B cell (primary cell): ENCODE measurements around the gene SLC8B1. TPM values are rescaled to one million over a fixed set of nuclear protein-coding genes. Genes with fewer than 3 reads are reported as not detected.

Experiments
- ATAC-seq: fragments of 200-7000 bp; cut with Tn5 transposase; one replicate; pipeline ENCODE4 v1.10.0; 2021; ENCODE audit warnings: low read depth, mild to moderate bottlenecking, moderate number of reproducible peaks, moderate library complexity
- CTCF ChIA-PET: fragments of 350-600 bp; sonication (Branson Sonifier 250); formaldehyde crosslinking; loops from one replicate; lab custom pipeline; 2021; ENCODE audit warnings: antibody characterized with exemption, inconsistent platforms; lab: Charles Lee
- POLR2A ChIA-PET: fragments of 350-600 bp; sonication (Branson Sonifier 250); formaldehyde crosslinking; loops from one replicate; lab custom pipeline; 2021; ENCODE audit warnings: antibody characterized with exemption; lab: Charles Lee
- DNase-seq: peaks from one replicate; pipeline ENCODE4 v3.0.0; 2013
- H2AFZ ChIP-seq: 2 replicates; pipeline ENCODE4 v1.6.1; 2012; ENCODE audit warnings: mild to moderate bottlenecking, low read depth, low read length; ENCODE audit not compliant: insufficient read depth, poor library complexity, severe bottlenecking
- H3K27ac ChIP-seq, 2 donors: 1 replicate in 1 of 2; 2 replicates in 1 of 2; pipeline ENCODE4 v1.5.1; 2012 to 2013; ENCODE audit warnings: low read length in 2 of 2, mild to moderate bottlenecking in 2 of 2, moderate library complexity in 1 of 2
- H3K27me3 ChIP-seq, 4 experiments: fragments of 200-600 bp in 1 of 4; sonication (generic) in 1 of 4; replicated peaks in 1 of 4; 1 replicate in 2 of 4; 2 replicates in 2 of 4; pipeline versions ENCODE4 v1.6.1 to v1.7.0; 2013 to 2016; ENCODE audit warnings: low read length in 3 of 4, mild to moderate bottlenecking in 2 of 4, mixed read lengths in 1 of 4, moderate library complexity in 1 of 4; ENCODE audit not compliant: insufficient read depth in 4 of 4, control insufficient read depth in 3 of 4; ENCODE audit errors: control extremely low read depth in 1 of 4
- H3K36me3 ChIP-seq, 2 experiments: replicated peaks in 1 of 2; 1 replicate in 1 of 2; 2 replicates in 1 of 2; pipeline versions ENCODE4 v1.6.1 to v1.7.1; 2013; ENCODE audit warnings: low read length in 1 of 2; ENCODE audit not compliant: insufficient read depth in 2 of 2, control insufficient read depth in 1 of 2; ENCODE audit errors: control extremely low read depth in 1 of 2, extremely low read depth in 1 of 2
- H3K4me1 ChIP-seq, 2 donors: fragments of 200-600 bp in 1 of 2; sonication (generic) in 1 of 2; 1 replicate in 1 of 2; 2 replicates in 1 of 2; pipeline versions ENCODE4 v1.5.1 to v1.6.1; 2013 to 2017; ENCODE audit warnings: low read length in 2 of 2; ENCODE audit not compliant: control insufficient read depth in 2 of 2, insufficient read depth in 2 of 2
- H3K4me2 ChIP-seq: replicated peaks from 2 replicates; pipeline ENCODE3; 2012; ENCODE audit warnings: mild to moderate bottlenecking, low read depth, low read length; ENCODE audit not compliant: poor library complexity, severe bottlenecking
- H3K4me3 ChIP-seq, 5 experiments: fragments of 200-600 bp in 1 of 5; sonication (generic) in 1 of 5; 1 replicate in 3 of 5; 2 replicates in 2 of 5; pipeline versions ENCODE4 v1.5.1 to v1.7.0; 2011 to 2016; ENCODE audit warnings: low read length in 4 of 5, mild to moderate bottlenecking in 4 of 5, low read depth in 2 of 5, control low read depth in 1 of 5, moderate library complexity in 1 of 5; ENCODE audit not compliant: insufficient read depth in 1 of 5; ENCODE audit errors: control extremely low read depth in 1 of 5, extremely low read depth in 1 of 5
- H3K79me2 ChIP-seq: fragments of 200-600 bp; sonication (generic); one replicate; pipeline ENCODE4 v1.6.0; 2016; ENCODE audit warnings: low read length; ENCODE audit not compliant: control insufficient read depth, insufficient read depth
- H3K9ac ChIP-seq: fragments of 200-600 bp; sonication (generic); 2 replicates; pipeline ENCODE4 v1.6.1; 2017; ENCODE audit warnings: mild to moderate bottlenecking, low read length, moderate library complexity
- H3K9me3 ChIP-seq, 3 donors: one replicate each; pipeline versions ENCODE4 v1.6.1 to v1.7.1; 2013; ENCODE audit warnings: low read length in 2 of 3; ENCODE audit not compliant: control insufficient read depth in 2 of 3, insufficient read depth in 1 of 3; ENCODE audit errors: control extremely low read depth in 1 of 3
- H4K20me1 ChIP-seq: 2 replicates; pipeline ENCODE4 v1.6.0; 2012; ENCODE audit warnings: mild to moderate bottlenecking, low read length; ENCODE audit not compliant: insufficient read depth, control insufficient read depth, poor library complexity, severe bottlenecking
- H3K27ac Mint-ChIP-seq: one replicate; pipeline ENCODE4 v1.8.0; 2021; ENCODE audit warnings: mixed read lengths
- H3K27me3 Mint-ChIP-seq: one replicate; pipeline ENCODE4 v1.8.0; 2021; ENCODE audit warnings: mixed read lengths
- H3K4me1 Mint-ChIP-seq: one replicate; pipeline ENCODE4 v1.8.0; 2021; ENCODE audit warnings: mixed read lengths
- H3K4me3 Mint-ChIP-seq: one replicate; pipeline ENCODE4 v1.8.0; 2021; ENCODE audit warnings: mixed read lengths
- H3K9me3 Mint-ChIP-seq: one replicate; pipeline ENCODE4 v1.8.0; 2022; ENCODE audit warnings: mixed read lengths; ENCODE audit not compliant: insufficient read depth
- EZH2 ChIP-seq: IDR thresholded peaks from 2 replicates; pipeline ENCODE4 v1.6.1; 2012; ENCODE audit warnings: borderline replicate concordance, low read depth, mild to moderate bottlenecking, moderate library complexity, low read length; ENCODE audit not compliant: insufficient read depth, poor library complexity, severe bottlenecking
- WGBS: methylation state at CpG from one replicate; pipeline ENCODE4 v1.1.5; 2013; ENCODE audit warnings: missing lambda C conversion rate; ENCODE audit not compliant: insufficient coverage; 5-methylcytosine and 5-hydroxymethylcytosine counted together
- intact Hi-C: fragments of 100-400 bp; cut with micrococcal nuclease; formaldehyde crosslinking; loops from one replicate; pipeline ENCODE4 v1.10.0; 2022
- polyA plus RNA-seq: library from polyadenylated mRNA; depleted of rRNA; stranded (reverse); fragments of >200 nt; gene quantifications from 2 replicates; pipeline ENCODE4 v1.2.3, GENCODE V29; 2012
- total RNA-seq, 2 donors: library from RNA; stranded (reverse); fragments of 120-200 nt in 1 of 2; gene quantifications; 1 replicate in 1 of 2; 2 replicates in 1 of 2; pipeline versions ENCODE4 v1.2.3 to v1.2.4, GENCODE V29; 2013 to 2022
- TF ChIP-seq, protein P1 (sequence below): fragments of 200-600 bp; IDR thresholded peaks from one replicate; pipeline ENCODE4 v1.8.0; 2022; ENCODE audit warnings: antibody characterized with exemption, mild to moderate bottlenecking

SLC8B1 gene
- total and polyA plus RNA-seq, 2 donors (not counting 1 experiment from before 2014, with no cell fraction given), result 18.7 to 35.6 TPM

DNA sequence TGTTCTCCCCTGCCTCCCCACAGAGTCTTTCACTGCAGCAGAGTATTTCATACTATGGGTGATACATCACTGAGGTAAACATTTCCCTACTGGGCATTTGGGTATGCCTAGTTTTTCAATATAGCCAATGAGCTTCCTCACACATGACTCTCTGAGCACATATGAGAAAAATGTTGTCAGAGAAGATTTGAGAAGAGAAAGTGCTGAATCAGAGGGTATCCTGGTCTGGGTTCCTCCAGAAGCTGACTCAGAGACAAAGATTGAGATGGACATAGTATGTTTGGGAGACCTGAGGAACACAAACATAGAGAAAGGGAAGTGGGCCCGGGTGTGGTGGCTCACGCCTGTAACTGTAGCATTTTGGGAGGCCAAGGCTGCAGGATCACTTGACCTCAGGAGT is 12.6 kb downstream of the SLC8B1 start:
- H3K27me3 Mint-ChIP-seq, result no peaks in the 10 kb centered on the region
- H3K36me3 ChIP-seq, result peaks cover 18 to 29% of the 10 kb centered on the region in 2 experiments
- DNase-seq, result no peak
- POLR2A ChIA-PET, result no interaction called here
- TF ChIP-seq, protein P1, sequence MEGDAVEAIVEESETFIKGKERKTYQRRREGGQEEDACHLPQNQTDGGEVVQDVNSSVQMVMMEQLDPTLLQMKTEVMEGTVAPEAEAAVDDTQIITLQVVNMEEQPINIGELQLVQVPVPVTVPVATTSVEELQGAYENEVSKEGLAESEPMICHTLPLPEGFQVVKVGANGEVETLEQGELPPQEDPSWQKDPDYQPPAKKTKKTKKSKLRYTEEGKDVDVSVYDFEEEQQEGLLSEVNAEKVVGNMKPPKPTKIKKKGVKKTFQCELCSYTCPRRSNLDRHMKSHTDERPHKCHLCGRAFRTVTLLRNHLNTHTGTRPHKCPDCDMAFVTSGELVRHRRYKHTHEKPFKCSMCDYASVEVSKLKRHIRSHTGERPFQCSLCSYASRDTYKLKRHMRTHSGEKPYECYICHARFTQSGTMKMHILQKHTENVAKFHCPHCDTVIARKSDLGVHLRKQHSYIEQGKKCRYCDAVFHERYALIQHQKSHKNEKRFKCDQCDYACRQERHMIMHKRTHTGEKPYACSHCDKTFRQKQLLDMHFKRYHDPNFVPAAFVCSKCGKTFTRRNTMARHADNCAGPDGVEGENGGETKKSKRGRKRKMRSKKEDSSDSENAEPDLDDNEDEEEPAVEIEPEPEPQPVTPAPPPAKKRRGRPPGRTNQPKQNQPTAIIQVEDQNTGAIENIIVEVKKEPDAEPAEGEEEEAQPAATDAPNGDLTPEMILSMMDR, result no peak
- TF ChIP-seq EZH2, result no peak
- H3K27me3 ChIP-seq, result no peaks in the 10 kb centered on the region
- WGBS, result no CpG with 5 or more reads among the region's 2 CpGs
- CTCF ChIA-PET, result interaction anchor here (1.0 kb wide), 1 partner anchor 11 kb away, joined by 4 read pairs; no protein-coding TSS in a partner anchor
- H3K4me3 ChIP-seq, result no peak overlapping the region
- H2AFZ ChIP-seq, result no peak overlapping the region
- H3K4me2 ChIP-seq, result no peak overlapping the region
- H3K27ac ChIP-seq, result no peak overlapping the region
- intact Hi-C loops, result no loop called here
- H4K20me1 ChIP-seq, result no peaks in the 10 kb centered on the region
- no peak for ATAC-seq
- no peak overlapping the region for H3K4me3 Mint-ChIP-seq
- no peak overlapping the region for H3K9ac ChIP-seq
- H3K4me1 ChIP-seq, result no peaks in the 10 kb centered on the region
- peaks cover 10% of the 10 kb centered on the region for H3K4me1 Mint-ChIP-seq
- peaks cover 0 to 9% (median 0%) of the 10 kb centered on the region in 3 donors for H3K9me3 ChIP-seq
- peaks cover 2% of the 10 kb centered on the region for H3K9me3 Mint-ChIP-seq
- peaks cover 4% of the 10 kb centered on the region for H3K79me2 ChIP-seq
- no peak overlapping the region for H3K27ac Mint-ChIP-seq

DNA sequence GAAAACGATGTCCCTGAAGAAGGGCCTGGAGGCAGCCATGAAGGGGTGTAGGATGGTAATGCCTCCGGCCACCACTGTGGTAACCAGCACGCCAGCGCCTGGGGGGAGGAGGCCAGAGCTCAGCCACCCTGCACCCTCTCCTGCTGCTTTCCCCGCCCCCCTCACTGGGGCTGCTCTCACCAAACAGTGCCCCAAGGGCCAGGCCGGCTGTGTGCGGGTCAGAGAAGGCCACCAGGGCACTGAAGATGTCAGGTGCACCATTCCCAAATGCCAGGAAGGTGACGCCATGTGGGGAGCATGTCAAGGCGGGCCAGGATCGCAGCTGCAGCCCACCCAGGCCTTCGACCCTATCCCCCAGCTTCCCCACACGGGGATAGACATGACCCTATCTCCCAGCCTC is 14.5 kb downstream of the SLC8B1 start:
- Histone ChIP-seq H3K4me1 (no peaks in the 10 kb centered on the region), H3K79me2 (no peaks in the 10 kb centered on the region), H3K4me2 (no peak overlapping the region), H2AFZ (no peak overlapping the region), H3K4me3 (no peak overlapping the region), H3K9me3 (peaks cover 0 to 9% (median 0%) of the 10 kb centered on the region in 3 donors), H3K36me3 (peaks cover 18 to 36% of the 10 kb centered on the region in 2 experiments), H3K9ac (no peak overlapping the region), H4K20me1 (no peaks in the 10 kb centered on the region), H3K27ac (no peak overlapping the region), H3K27me3 (no peaks in the 10 kb centered on the region)
- 99% methylated on average over 7 of the region's 12 CpGs for WGBS
- POLR2A ChIA-PET, result no interaction called here
- DNase-seq (no peak), ATAC-seq (no peak)
- intact Hi-C loops, result no loop called here
- Mint-ChIP-seq H3K27me3 (no peaks in the 10 kb centered on the region), H3K4me1 (peaks cover 5% of the 10 kb centered on the region), H3K9me3 (peaks cover 2% of the 10 kb centered on the region), H3K27ac (no peak overlapping the region), H3K4me3 (no peak overlapping the region)
- no peak for TF ChIP-seq EZH2
- TF ChIP-seq, protein P1, result no peak
- CTCF ChIA-PET, result interaction anchor here (1.0 kb wide), 1 partner anchor 9 kb away, joined by 3 read pairs; no protein-coding TSS in a partner anchor
